ENCODE measurements around the gene AVPR2.

AVPR2 gene

GRCh38 chrX:153867139-153867538, 37.3 kb upstream of the AVPR2 start:
- H3K27me3 Mint-ChIP-seq: peaks cover 26% of the 10 kb centered on the region
- H3K4me3 Mint-ChIP-seq: no peak overlapping the region
- H3K4me1 Mint-ChIP-seq (ENCODE audit: low read depth): no peaks in the 10 kb centered on the region
- no peaks in the 10 kb centered on the region for H3K36me3 Mint-ChIP-seq (ENCODE audit: low read depth)
- H3K9me3 Mint-ChIP-seq: no peaks in the 10 kb centered on the region
- no peak overlapping the region for H3K27ac Mint-ChIP-seq
- intact Hi-C loops (cut with micrococcal nuclease): no loop called here

DNA sequence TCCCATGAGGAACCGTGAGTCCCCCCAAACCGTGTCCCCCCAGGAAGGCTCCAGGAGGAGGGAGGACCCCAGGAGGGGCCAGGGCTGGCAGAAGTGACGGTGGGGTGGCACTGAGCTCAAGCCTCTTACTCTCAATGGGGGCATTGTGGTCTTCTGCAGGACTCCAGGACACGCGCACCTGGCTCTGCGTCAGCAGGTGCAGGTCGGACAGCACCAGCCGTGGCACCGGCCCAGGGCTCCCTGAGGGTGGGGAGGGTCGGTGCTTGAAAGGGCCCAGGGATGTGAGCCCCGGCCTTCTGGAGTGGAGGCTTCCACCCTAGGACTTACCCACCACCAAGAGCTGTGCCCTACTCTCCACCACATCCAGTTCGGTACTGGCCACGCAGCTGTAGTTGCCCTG, 36.8 kb upstream of the AVPR2 start:
- Mint-ChIP-seq H3K9me3 (no peaks in the 10 kb centered on the region), H3K27ac (no peak overlapping the region), H3K27me3 (peaks cover 28% of the 10 kb centered on the region), H3K4me1 (ENCODE audit: low read depth) (no peaks in the 10 kb centered on the region), H3K36me3 (ENCODE audit: low read depth) (no peaks in the 10 kb centered on the region), H3K4me3 (no peak overlapping the region)
- intact Hi-C loops (cut with micrococcal nuclease): no loop called here

DNA sequence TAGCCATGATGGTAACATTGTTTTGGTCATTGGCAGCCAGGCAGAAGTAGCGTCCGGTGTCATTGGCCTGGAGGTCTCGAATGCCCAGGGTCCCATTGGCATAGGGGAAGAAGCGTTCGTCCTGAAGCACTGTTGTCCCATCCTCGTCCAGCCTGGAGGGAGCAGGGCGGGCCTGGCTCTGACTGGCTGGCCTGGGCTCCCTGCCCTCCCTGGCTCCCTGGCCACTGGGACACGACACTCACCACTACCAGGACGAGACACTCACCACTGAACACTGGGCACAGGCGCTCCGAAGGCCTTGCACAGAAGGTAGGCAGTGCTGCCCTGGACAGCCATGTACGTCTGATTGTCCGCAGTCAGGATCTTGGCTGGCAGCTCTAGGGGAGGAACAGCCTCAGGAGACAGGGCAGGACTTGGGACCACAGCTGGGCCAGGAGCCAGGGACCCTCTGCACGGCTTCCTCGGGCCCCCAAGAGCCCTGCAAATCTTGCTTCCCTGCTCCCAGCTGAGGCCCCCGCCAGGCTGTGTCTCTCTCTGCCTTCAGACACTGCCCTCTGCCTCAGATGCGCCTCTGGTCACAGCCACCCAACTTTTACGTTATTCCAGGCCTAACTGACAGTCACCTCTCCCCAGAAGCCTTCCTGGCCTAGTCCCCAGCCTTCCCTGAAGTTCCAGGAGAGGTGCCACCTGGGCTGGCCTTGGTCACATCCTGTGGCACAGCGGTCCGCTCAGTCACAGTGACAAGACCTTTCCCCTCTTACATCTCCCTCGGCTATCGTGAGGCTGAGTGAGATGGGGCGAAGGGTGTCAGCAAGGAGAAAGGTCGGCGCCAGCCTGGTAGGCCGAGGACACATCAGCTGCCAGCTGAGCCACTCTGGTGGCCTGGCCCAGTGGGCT, 35.6 kb upstream of the AVPR2 start:
- H3K4me1 Mint-ChIP-seq (ENCODE audit: low read depth): no peaks in the 10 kb centered on the region
- peaks cover 31% of the 10 kb centered on the region for H3K27me3 Mint-ChIP-seq
- intact Hi-C loops (cut with micrococcal nuclease): no loop called here
- no peaks in the 10 kb centered on the region for H3K36me3 Mint-ChIP-seq (ENCODE audit: low read depth)
- H3K4me3 Mint-ChIP-seq: no peak overlapping the region
- H3K9me3 Mint-ChIP-seq: no peaks in the 10 kb centered on the region
- H3K27ac Mint-ChIP-seq: no peak overlapping the region

DNA sequence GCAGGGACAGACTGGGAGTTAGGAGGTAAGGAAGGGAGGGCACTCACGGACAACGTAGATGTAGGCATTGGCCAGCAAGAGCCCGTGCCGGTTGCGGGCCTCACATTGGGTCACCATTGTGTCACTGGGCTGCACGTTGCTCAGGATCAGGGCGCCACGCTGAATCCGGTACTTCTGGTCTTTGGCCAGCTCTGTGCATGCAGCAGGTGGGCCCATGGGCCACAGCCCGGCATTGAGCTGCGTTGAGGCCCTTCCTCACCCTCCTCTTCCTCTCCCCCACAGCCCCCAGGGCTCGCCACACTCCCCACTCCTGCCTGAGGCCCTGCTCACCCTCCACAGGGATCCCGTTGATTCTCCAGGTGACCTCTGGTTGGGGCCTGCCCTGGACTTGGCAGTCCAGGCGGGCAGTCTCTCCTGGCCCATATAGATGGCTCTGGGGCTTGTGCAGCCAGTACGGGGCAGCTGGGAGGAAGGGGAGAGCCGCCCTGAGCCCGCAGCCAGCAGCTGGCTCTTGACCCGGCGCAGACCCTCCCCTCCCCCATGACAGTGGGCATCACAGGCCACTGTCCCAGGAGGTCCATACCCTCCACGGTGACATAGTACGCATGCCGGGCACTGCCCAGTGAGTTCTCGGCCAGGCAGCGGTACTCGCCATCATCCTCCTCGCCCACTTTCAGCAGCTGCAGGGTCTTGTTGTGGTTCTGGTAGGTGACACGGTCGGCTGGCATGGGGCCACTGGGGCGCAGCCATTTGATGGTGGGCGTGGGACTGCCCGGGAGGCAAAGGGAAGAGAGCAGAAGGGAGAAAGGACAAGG, 34.8 kb upstream of the AVPR2 start:
- no peak overlapping the region for H3K27ac Mint-ChIP-seq
- intact Hi-C loops (cut with micrococcal nuclease): no loop called here
- H3K36me3 Mint-ChIP-seq (ENCODE audit: low read depth): no peaks in the 10 kb centered on the region
- no peaks in the 10 kb centered on the region for H3K9me3 Mint-ChIP-seq
- H3K4me1 Mint-ChIP-seq (ENCODE audit: low read depth): no peaks in the 10 kb centered on the region
- H3K4me3 Mint-ChIP-seq: no peak overlapping the region
- H3K27me3 Mint-ChIP-seq: peaks cover 37% of the 10 kb centered on the region

DNA sequence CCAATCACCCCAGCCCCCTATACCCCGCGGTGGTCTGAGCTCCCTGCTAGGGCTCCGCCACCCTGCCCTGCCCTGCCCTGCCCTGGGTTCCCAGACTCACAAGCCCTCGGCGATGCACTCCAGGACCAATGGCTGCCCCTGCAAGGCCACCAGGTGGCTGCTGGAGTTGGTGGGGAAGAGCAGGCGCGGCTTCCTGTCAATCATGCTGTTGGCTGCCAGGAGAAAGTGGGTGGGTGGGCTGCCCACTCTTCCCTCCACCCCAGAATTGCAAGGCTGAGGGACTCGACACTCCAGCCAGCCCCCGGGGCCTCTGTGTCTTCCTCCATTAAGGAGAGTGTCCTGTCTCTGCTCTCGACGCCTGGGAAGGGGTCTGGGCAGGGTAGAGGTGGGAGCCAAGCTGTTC, 34.2 kb upstream of the AVPR2 start:
- Mint-ChIP-seq H3K9me3 (no peaks in the 10 kb centered on the region), H3K4me1 (ENCODE audit: low read depth) (no peaks in the 10 kb centered on the region), H3K36me3 (ENCODE audit: low read depth) (no peaks in the 10 kb centered on the region), H3K27ac (no peak overlapping the region), H3K27me3 (peaks cover 42% of the 10 kb centered on the region), H3K4me3 (no peak overlapping the region)
- intact Hi-C loops (cut with micrococcal nuclease): no loop called here

- H3K9me3 Mint-ChIP-seq: no peaks in the 10 kb centered on the region
- no peaks in the 10 kb centered on the region for H3K36me3 Mint-ChIP-seq (ENCODE audit: low read depth)
- intact Hi-C loops (cut with micrococcal nuclease): no loop called here
- no peak overlapping the region for H3K4me3 Mint-ChIP-seq
- peaks cover 45% of the 10 kb centered on the region for H3K27me3 Mint-ChIP-seq
- H3K27ac Mint-ChIP-seq: no peak overlapping the region
- H3K4me1 Mint-ChIP-seq (ENCODE audit: low read depth): no peaks in the 10 kb centered on the region
Observed at GRCh38 chrX:153870791-153871360, 33.6 kb upstream of the AVPR2 start.

- H3K4me1 Mint-ChIP-seq (ENCODE audit: low read depth): no peaks in the 10 kb centered on the region
- no peaks in the 10 kb centered on the region for H3K9me3 Mint-ChIP-seq
- no peak overlapping the region for H3K27ac Mint-ChIP-seq
- intact Hi-C loops (cut with micrococcal nuclease): no loop called here
- H3K36me3 Mint-ChIP-seq (ENCODE audit: low read depth): no peaks in the 10 kb centered on the region
- H3K4me3 Mint-ChIP-seq: no peak overlapping the region
- peaks cover 50% of the 10 kb centered on the region for H3K27me3 Mint-ChIP-seq
Observed at GRCh38 chrX:153871451-153871850, 33.0 kb upstream of the AVPR2 start.

GRCh38 chrX:153871946-153872878, 32.3 kb upstream of the AVPR2 start:
- Mint-ChIP-seq H3K27ac (no peak overlapping the region), H3K27me3 (peaks cover 51% of the 10 kb centered on the region), H3K4me3 (no peak overlapping the region), H3K9me3 (no peaks in the 10 kb centered on the region), H3K4me1 (ENCODE audit: low read depth) (no peaks in the 10 kb centered on the region), H3K36me3 (ENCODE audit: low read depth) (no peaks in the 10 kb centered on the region)
- intact Hi-C loops (cut with micrococcal nuclease): no loop called here

GRCh38 chrX:153873282-153874084, 31.0 kb upstream of the AVPR2 start:
- Mint-ChIP-seq H3K27me3 (peaks cover 62% of the 10 kb centered on the region), H3K27ac (no peak overlapping the region), H3K36me3 (ENCODE audit: low read depth) (no peaks in the 10 kb centered on the region), H3K4me3 (no peak overlapping the region), H3K9me3 (no peaks in the 10 kb centered on the region), H3K4me1 (ENCODE audit: low read depth) (peaks cover 7% of the 10 kb centered on the region)
- intact Hi-C loops (cut with micrococcal nuclease): no loop called here

DNA sequence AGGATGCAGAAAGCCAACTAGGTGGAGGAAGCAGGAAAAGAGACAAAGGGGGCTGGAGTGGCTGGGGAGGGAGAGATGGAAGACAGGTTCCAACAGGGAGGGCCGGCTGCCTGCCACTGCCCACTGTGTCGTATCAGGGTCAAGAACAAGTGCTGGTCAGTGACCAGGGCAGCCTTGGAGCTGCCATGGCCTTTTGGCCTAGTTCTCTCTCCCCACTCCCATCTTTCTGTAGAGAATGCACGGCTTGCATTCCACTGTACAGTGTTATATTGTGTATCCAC, 30.4 kb upstream of the AVPR2 start:
- no peaks in the 10 kb centered on the region for H3K9me3 Mint-ChIP-seq
- no peak overlapping the region for H3K27ac Mint-ChIP-seq
- peaks cover 11% of the 10 kb centered on the region for H3K4me1 Mint-ChIP-seq (ENCODE audit: low read depth)
- no peaks in the 10 kb centered on the region for H3K36me3 Mint-ChIP-seq (ENCODE audit: low read depth)
- no peak overlapping the region for H3K4me3 Mint-ChIP-seq
- intact Hi-C loops (cut with micrococcal nuclease): no loop called here
- H3K27me3 Mint-ChIP-seq: peaks cover 67% of the 10 kb centered on the region

DNA sequence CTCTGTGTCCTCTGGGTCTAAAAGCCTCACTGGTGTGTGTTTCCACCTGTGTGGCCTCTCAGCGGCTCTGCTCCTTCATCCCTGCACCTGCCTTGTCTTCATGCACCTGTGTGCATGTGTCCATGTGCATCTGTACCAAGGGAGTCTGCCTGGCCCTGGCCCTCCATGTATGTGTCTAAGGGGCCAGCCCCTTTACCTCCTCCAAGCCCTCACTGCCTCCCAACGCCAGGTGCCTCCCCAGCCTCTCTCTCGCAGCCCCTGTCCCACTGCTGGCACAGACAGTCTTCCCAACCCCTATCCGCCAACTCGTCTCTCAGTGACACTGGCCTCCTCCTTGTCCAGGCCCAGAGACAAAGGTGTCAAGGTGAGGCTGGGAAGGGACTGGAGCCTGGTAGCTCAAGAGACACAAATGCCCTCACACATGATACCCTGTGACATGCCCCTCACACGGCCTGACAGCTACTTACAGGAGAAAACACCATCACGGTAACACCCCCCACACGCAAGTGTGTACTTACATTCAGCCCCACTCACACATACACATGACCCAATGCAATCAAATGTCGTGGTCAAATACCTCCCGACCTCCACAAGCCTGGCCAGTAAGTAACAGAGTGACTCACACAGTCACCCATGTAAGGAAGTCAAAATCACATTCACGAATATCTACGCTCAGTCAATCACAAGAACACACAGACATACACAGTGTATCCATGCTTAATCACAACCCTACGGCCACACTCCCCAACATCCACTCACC, 29.9 kb upstream of the AVPR2 start:
- Mint-ChIP-seq H3K36me3 (ENCODE audit: low read depth) (no peaks in the 10 kb centered on the region), H3K4me1 (ENCODE audit: low read depth) (peaks cover 15% of the 10 kb centered on the region), H3K27me3 (peaks cover 71% of the 10 kb centered on the region), H3K9me3 (no peaks in the 10 kb centered on the region), H3K4me3 (no peak overlapping the region), H3K27ac (no peak overlapping the region)
- intact Hi-C loops (cut with micrococcal nuclease): no loop called here

DNA sequence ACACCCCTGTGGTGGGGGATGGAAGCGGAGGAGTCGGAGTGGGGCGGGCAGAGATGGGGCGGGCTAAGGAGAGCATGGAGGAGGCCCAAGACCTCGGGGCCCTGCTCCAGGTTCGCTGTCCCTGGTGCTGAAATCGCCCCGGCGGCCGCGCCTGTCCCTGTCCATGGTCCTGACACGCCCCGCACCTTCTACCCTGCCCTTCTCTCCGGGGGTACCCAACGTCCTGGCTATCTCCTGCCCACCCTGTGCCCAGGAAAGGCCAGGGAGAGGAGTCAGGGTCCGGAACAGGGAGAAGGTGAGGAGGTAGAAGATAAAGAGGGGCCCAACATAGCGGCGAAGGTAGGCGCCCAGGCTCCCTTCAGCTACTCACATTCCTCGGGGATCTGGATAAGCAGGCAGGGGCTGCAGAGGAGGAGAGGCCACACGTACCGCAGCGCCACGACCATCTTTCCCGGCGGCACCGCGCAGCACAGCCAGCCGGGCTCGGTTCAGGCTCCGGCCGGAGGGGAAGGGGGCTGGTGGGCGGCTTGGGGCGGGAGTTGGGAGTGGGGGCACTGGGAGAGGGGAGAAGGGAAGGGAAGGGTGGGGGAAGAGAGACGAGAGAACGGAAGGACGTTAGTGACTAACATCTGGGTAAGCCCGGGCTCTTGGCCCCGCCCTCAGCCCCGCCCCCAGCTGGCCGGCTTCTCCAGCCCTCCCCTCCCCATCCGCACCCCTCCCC, 28.9 kb upstream of the AVPR2 start:
- Mint-ChIP-seq H3K27me3 (peaks cover 79% of the 10 kb centered on the region), H3K4me3 (no peak overlapping the region), H3K9me3 (no peaks in the 10 kb centered on the region), H3K4me1 (ENCODE audit: low read depth) (peaks cover 15% of the 10 kb centered on the region), H3K36me3 (ENCODE audit: low read depth) (no peaks in the 10 kb centered on the region), H3K27ac (no peak overlapping the region)
- intact Hi-C loops (cut with micrococcal nuclease): no loop called here
